Urinary bladder (tissue), 4 donors: ENCODE results near the gene SIGLEC15. TPM values are rescaled to one million over a fixed set of nuclear protein-coding genes. Genes with fewer than 3 reads are reported as not detected.
"Not testable (repeated sequence)": the region's sequence is repeated elsewhere in the genome, so short reads cannot be mapped to it uniquely, and the experiment has no call there.

Source experiments
- DNase-seq: peaks from one replicate; pipeline ENCODE4 v3.0.0-alpha.2; 2015; ENCODE audit errors: extremely low spot score
- H3K27ac ChIP-seq: one replicate; pipeline ENCODE4 v1.5.1; 2013; ENCODE audit warnings: low read depth, mild to moderate bottlenecking, moderate library complexity
- H3K36me3 ChIP-seq: one replicate; pipeline ENCODE4 v1.6.1; 2013; ENCODE audit warnings: mild to moderate bottlenecking, moderate library complexity; ENCODE audit not compliant: insufficient read depth
- H3K4me1 ChIP-seq: one replicate; pipeline ENCODE4 v1.6.1; 2013; ENCODE audit warnings: mild to moderate bottlenecking, moderate library complexity; ENCODE audit not compliant: insufficient read depth
- H3K4me3 ChIP-seq: one replicate; pipeline ENCODE4 v1.5.1; 2013; ENCODE audit warnings: low read depth, low read length
- WGBS: extraction: QIAGEN DNeasy Blood & Tissue Kit; methylation state at CpG from one replicate; pipeline ENCODE4 v1.1.7; 2013; 5-methylcytosine and 5-hydroxymethylcytosine counted together
- polyA plus RNA-seq: library from polyadenylated mRNA; stranded (reverse); fragments of 200-250 nt; gene quantifications from one replicate; pipeline ENCODE4 v1.2.3, GENCODE V29; 2013
- total RNA-seq: library from RNA; depleted of rRNA; stranded (reverse); fragments of >200 nt; gene quantifications from one replicate; pipeline ENCODE4 v1.2.3, GENCODE V29; 2014
- donor health status: healthy with polysubstance abuse.
- donor health status: healthy.

The SIGLEC15 gene
- total and polyA plus RNA-seq, 2 donors, result 1.3 to 2.3 TPM

DNA sequence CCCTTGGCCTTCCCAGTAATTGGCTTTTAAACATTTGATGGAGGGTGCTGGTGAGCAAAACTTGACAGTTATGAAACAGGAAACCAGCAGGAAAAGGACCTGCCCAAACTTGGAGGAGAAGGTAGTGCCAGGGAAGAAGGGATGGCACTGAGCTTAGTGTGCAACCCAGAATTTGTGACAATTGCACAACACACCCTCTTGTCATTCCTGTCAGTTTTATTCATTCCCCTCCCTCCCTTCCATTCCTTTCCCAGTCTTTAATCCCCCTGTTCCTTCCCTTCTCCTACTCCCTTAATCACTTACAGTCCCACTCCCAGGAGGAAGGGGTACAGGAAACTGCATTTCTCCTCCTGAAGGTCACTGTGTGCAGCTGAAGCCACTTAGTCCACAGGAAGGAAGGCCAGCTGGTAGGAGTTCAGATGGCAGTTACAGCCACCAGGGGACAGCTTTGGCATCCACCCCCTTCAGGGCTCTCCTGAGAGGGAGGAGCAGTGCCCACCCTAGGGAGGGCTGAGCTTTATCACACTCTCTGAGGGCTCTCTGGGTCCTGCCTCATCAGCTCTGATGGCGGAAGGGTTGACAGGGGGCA lies 24.0 kb upstream of the SIGLEC15 start:
- Histone ChIP-seq H3K4me1 (no peaks in the 10 kb centered on the region), H3K36me3 (no peaks in the 10 kb centered on the region), H3K4me3 (no peak overlapping the region), H3K27ac (peak overlapping the region; percentile 28)
- WGBS, result 100% methylated on average over 1 of the region's 1 CpG
- DNase-seq, result no peak

DNA sequence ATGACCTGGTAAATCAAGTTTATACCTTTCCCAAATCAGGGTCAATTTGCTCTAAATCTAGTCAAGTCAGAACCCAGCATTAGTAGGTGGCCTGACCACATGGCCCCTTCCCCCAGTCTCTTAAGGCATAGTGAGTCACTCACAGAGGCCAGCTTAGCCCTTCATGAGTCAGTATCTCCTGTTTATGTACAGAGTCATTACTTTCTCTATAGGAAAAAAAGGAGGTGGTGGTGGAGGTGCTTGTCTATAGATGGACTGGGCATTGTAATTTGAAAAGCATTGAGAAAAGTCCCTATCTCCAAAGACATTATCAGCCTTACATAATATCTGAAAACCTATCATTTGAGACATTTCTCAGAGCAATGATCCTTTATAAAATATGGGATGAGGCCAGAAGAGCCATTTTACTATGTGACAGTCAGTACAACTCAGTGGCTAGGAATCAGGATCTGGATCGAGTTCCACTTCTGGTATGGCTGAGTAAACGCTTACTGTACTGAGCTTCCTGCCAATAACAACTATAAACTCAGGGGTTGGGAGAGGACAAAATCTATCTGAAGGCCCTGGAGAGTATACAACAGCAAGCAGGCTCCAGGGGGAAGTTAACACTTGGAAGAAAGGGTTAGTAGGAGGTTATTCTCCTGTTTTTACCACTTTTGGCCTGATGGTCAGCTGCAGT lies 22.5 kb upstream of the SIGLEC15 start:
- peak; percentile 77 for DNase-seq
- H3K36me3 ChIP-seq, result no peaks in the 10 kb centered on the region
- no peak overlapping the region for H3K4me3 ChIP-seq
- peak overlapping the region; percentile 50 for H3K27ac ChIP-seq
- no peaks in the 10 kb centered on the region for H3K4me1 ChIP-seq
- 15% methylated on average over 2 of the region's 2 CpGs for WGBS

DNA sequence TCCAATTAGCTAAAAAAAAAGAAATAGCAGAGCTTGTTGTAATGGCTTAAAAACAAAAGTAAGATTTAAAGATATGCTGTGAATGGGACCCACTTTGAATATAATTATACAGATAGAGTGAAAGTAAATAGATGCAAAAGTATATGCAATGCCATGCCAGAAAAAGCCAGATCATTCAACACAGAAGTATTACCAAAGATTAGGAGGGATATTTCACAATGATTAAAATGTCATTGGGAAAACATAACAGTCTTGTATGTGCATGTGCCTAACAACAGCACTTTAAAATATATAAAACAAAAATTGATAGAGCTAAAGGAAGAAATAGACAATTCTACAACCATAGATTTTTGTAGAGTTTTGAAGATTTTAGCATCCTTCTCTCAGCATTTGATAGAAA lies 19.9 kb upstream of the SIGLEC15 start:
- Histone ChIP-seq H3K27ac (no peak overlapping the region), H3K36me3 (no peaks in the 10 kb centered on the region), H3K4me1 (no peaks in the 10 kb centered on the region), H3K4me3 (no peak overlapping the region)
- no peak for DNase-seq

DNA sequence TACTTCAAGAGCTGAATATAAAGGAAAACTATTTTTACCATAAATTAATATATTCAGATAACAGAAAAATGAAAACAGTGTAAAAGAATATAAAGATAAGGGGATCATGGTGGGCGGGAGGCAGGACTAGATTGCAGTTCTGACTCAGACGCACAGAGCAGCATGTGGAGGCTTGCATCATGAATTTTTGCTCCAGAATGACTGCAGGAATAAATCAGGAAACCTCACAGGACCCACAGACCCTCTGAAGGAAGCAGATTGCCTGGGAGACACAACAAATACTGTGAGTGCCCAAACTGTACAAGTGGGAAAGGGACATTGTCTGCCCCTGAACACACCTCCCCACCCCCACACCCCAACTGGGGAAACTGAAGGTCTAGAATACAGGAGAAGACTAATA lies 19.2 kb upstream of the SIGLEC15 start:
- DNase-seq, result no peak
- H3K27ac ChIP-seq, result peak overlapping the region; percentile 40

GRCh38 chr18:45807144-45807543 lies 18.3 kb upstream of the SIGLEC15 start:
- not testable (repeated sequence) for DNase-seq

More for the DNA sequence above, 19.2 kb upstream of the SIGLEC15 start:
- no peak overlapping the region for H3K4me3 ChIP-seq
- 39% methylated on average over 2 of the region's 2 CpGs for WGBS
- H3K4me1 ChIP-seq, result no peaks in the 10 kb centered on the region
- no peaks in the 10 kb centered on the region for H3K36me3 ChIP-seq

GRCh38 chr18:45814733-45815132 lies 10.7 kb upstream of the SIGLEC15 start:
- not testable (repeated sequence) for DNase-seq, H3K4me3 ChIP-seq, H3K27ac ChIP-seq, H3K36me3 ChIP-seq, H3K4me1 ChIP-seq

More at GRCh38 chr18:45807144-45807543, 18.3 kb upstream of the SIGLEC15 start:
- peak overlapping the region; percentile 63 for H3K27ac ChIP-seq
- H3K4me3 ChIP-seq, H3K36me3 ChIP-seq, H3K4me1 ChIP-seq: not testable (repeated sequence)
- 50% methylated on average over 2 of the region's 2 CpGs for WGBS

DNA sequence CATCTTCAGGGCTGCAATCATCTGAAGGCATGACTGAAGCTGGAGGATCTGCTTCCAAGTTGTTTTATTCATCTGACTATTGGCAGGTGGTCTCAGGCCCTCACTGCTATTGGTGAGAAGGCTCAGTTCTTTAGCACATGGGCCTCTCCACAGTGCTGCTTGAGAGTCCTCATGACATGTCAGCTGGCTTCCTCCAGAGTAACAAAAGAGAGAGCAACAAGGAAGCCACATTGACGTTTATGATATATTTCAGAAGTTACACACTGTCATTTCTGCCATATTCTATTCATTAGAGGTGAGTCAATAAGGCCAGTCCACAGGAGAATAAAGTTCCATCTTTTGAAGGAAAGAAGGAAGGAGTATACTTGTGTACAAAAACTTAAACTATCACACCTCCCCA lies 7.9 kb upstream of the SIGLEC15 start:
- Histone ChIP-seq H3K4me3 (no peak overlapping the region), H3K27ac (no peak overlapping the region), H3K36me3 (no peaks in the 10 kb centered on the region), H3K4me1 (no peaks in the 10 kb centered on the region)
- no peak for DNase-seq
- 84% methylated on average over 1 of the region's 1 CpG for WGBS

DNA sequence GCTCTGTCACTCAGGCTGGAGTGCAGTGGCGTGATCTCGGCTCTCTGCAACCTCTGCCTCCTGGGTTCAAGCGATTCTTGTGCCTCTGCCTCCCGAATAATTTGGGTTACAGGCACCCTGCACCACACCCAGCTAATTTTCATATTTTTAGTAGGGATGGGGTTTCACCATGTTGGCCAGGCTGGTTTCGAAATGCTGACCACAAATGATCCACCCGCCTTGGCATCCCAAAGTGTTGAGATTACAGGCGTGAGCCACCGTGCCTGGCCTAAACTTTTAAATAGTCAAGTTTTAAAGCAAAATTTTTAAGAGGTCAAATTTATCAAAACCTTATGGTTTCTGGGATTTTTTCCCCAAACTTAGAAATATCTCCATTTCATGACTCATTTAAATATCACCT lies 6.7 kb upstream of the SIGLEC15 start:
- H3K4me1 ChIP-seq, H3K36me3 ChIP-seq, H3K4me3 ChIP-seq, H3K27ac ChIP-seq, DNase-seq: not testable (repeated sequence)
- 91% methylated on average over 8 of the region's 8 CpGs for WGBS

DNA sequence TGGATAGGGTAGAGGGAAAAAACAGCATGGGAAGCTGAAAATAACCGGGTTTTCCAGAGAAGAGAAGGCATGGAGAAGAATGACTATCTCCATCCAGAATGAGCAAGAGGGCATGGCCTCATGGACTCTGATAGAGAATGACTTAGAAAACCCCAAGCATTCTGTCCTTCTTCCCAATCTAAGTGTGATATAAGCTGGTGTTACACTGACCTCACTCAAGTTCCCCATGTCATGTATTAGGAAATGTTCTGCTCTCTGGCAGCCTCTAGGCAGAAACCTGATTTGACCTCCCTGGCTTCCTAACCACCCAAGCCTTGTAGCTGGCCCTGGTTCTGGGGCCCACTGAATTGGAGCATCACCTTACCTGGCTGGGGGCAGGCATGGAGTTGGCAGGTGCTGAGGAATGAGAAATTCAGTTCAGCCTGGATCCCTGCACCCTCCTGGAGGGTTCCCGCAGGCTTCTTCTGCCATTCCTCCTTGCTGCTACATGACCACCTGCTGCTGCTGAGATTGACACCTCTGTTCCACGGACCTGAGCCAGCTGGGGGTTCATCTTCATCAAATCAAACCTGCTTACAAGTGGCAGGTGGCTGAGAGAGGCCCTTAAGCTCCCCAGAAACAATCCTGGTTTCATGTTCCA lies 5.2 kb upstream of the SIGLEC15 start:
- DNase-seq, result no peak
- no peak overlapping the region for H3K27ac ChIP-seq
- H3K4me3 ChIP-seq, result no peak overlapping the region
- H3K4me1 ChIP-seq, result no peaks in the 10 kb centered on the region
- H3K36me3 ChIP-seq, result no peaks in the 10 kb centered on the region
- 80% methylated on average over 3 of the region's 3 CpGs for WGBS

- DNase-seq, result no peak
- 69% methylated on average over 2 of the region's 2 CpGs for WGBS
- H3K4me3 ChIP-seq, result no peak overlapping the region
These were observed 4.4 kb upstream of the SIGLEC15 start for GRCh38 chr18:45821026-45821425.

DNA sequence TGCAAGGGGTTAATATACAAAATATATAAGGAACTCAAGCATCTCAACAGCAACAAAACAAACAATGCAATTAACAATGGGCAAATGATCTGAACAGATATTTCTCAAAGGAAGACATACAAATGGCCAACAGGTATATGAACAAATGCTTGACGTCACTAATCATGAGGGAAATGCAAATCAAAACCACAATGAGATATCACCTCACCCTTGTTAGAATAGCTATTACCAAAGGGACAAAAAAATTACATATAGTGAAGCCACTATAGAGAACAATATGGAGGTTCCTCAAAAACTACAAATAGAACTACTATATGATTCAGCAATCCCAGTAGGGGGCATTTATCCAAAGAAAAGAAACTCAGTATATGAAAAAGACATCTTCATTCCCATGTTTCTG lies 3.8 kb upstream of the SIGLEC15 start:
- no peak overlapping the region for H3K27ac ChIP-seq
- H3K4me3 ChIP-seq, result no peak overlapping the region
- WGBS, result 89% methylated on average over 1 of the region's 1 CpG
- no peaks in the 10 kb centered on the region for H3K4me1 ChIP-seq
- no peaks in the 10 kb centered on the region for H3K36me3 ChIP-seq
- no peak for DNase-seq

More at GRCh38 chr18:45821026-45821425, 4.4 kb upstream of the SIGLEC15 start:
- no peak overlapping the region for H3K27ac ChIP-seq
- no peaks in the 10 kb centered on the region for H3K4me1 ChIP-seq
- H3K36me3 ChIP-seq, result no peaks in the 10 kb centered on the region

- H3K27ac ChIP-seq, result no peak overlapping the region
- no peak overlapping the region for H3K4me3 ChIP-seq
- DNase-seq, result no peak
- H3K4me1 ChIP-seq, result peaks cover 3% of the 10 kb centered on the region
- 94% methylated on average over 4 of the region's 4 CpGs for WGBS
- H3K36me3 ChIP-seq, result no peaks in the 10 kb centered on the region
These were observed 609 bp downstream of the SIGLEC15 start for GRCh38 chr18:45826084-45826483.

- 92% methylated on average over 4 of the region's 4 CpGs for WGBS
- DNase-seq, H3K36me3 ChIP-seq, H3K4me3 ChIP-seq, H3K27ac ChIP-seq, H3K4me1 ChIP-seq: not testable (repeated sequence)
These were observed 1.2 kb downstream of the SIGLEC15 start for GRCh38 chr18:45826716-45827115.
